A673 (cell line): ENCODE results near the gene EDIL3. TPM values are rescaled to one million over a fixed set of nuclear protein-coding genes. Genes with fewer than 3 reads are reported as not detected.

Experiments used
- BruUV-seq: library from RNA; stranded (reverse); fragments of 400-500 nt; replicated peaks from 2 replicates; lab custom pipeline; 2021; lab: Mats Ljungman, UMichigan
- CTCF ChIA-PET: fragments of 300-600 bp; sonication (Branson Sonifier 250); formaldehyde crosslinking; loops from one replicate; lab custom pipeline; 2022; ENCODE audit warnings: antibody characterized with exemption; lab: Charles Lee
- POLR2A ChIA-PET: fragments of 300-600 bp; sonication (Branson Sonifier 250); formaldehyde crosslinking; loops from one replicate; lab custom pipeline; 2022; ENCODE audit warnings: antibody characterized with exemption; ENCODE audit not compliant: low non-redundant PET; lab: Charles Lee
- DNase-seq: peaks from one replicate; pipeline ENCODE4 v3.0.0-alpha.2; 2015; ENCODE audit warnings: low spot score
- H3K27ac ChIP-seq: fragments of 200-600 bp; sonication (generic); 2 replicates; pipeline ENCODE4 v1.5.1; 2016; ENCODE audit warnings: mixed run types, low read depth, mild to moderate bottlenecking, mixed read lengths, antibody characterized with exemption, low read length; ENCODE audit not compliant: poor library complexity, severe bottlenecking
- H3K27me3 ChIP-seq: fragments of 200-600 bp; sonication (generic); replicated peaks from 2 replicates; pipeline ENCODE4 v1.6.1; 2017; ENCODE audit warnings: mixed run types, low read depth, mild to moderate bottlenecking, mixed read lengths, antibody characterized with exemption, low read length; ENCODE audit not compliant: insufficient read depth, poor library complexity
- H3K36me3 ChIP-seq: fragments of 200-600 bp; sonication (generic); 2 replicates; pipeline ENCODE4 v1.6.1; 2016; ENCODE audit warnings: mixed run types, mild to moderate bottlenecking, mixed read lengths, antibody characterized with exemption, low read length; ENCODE audit not compliant: insufficient read depth, poor library complexity, severe bottlenecking
- H3K4me1 ChIP-seq: fragments of 200-600 bp; sonication (generic); 2 replicates; pipeline ENCODE4 v1.6.1; 2017; ENCODE audit warnings: mixed run types, mild to moderate bottlenecking, mixed read lengths, antibody characterized with exemption, low read length; ENCODE audit not compliant: insufficient read depth, poor library complexity, severe bottlenecking
- H3K4me3 ChIP-seq: fragments of 200-600 bp; sonication (generic); 2 replicates; pipeline ENCODE4 v1.5.1; 2016; ENCODE audit warnings: low read depth, mixed run types, mild to moderate bottlenecking, mixed read lengths, low read length; ENCODE audit not compliant: poor library complexity, severe bottlenecking
- H3K9me3 ChIP-seq: fragments of 200-600 bp; sonication (generic); 2 replicates; pipeline ENCODE4 v1.6.1; 2016; ENCODE audit warnings: mixed run types, low read depth, mild to moderate bottlenecking, mixed read lengths, antibody characterized with exemption, low read length; ENCODE audit not compliant: poor library complexity, severe bottlenecking
- CTCF ChIP-seq: fragments of 300-800, 200-600 bp; sonication (generic); conservative IDR thresholded peaks from 2 replicates; pipeline ENCODE4 v1.5.1; 2017; ENCODE audit warnings: low read depth, mild to moderate bottlenecking, antibody characterized with exemption, low read length, moderate library complexity, mixed read lengths
- EZH2 ChIP-seq: fragments of 200-600 bp; sonication (generic); IDR thresholded peaks from 2 replicates; pipeline ENCODE4 v1.6.1; 2017; ENCODE audit warnings: borderline replicate concordance, low read depth, mild to moderate bottlenecking, mixed read lengths, antibody characterized with exemption, low read length; ENCODE audit not compliant: poor library complexity, severe bottlenecking
- intact Hi-C: fragments of 100-400 bp; cut with micrococcal nuclease; formaldehyde crosslinking; loops from one replicate; pipeline ENCODE4 v1.10.0; 2022; ENCODE audit not compliant: unreplicated experiment
- total RNA-seq: library from RNA; stranded (reverse); gene quantifications from 2 replicates; pipeline ENCODE4 v1.2.3, GENCODE V29; 2021

EDIL3 gene
- total RNA-seq, 1 experiment from 2014 or later: 4.6 TPM

- Histone ChIP-seq H3K27ac (no peak overlapping the region), H3K36me3 (no peaks in the 10 kb centered on the region), H3K9me3 (no peaks in the 10 kb centered on the region), H3K27me3 (no peaks in the 10 kb centered on the region), H3K4me1 (no peaks in the 10 kb centered on the region), H3K4me3 (no peak overlapping the region)
- DNase-seq: no peak
- no TSS peak for BruUV-seq
- POLR2A ChIA-PET: no interaction called here
- intact Hi-C loops: no loop called here
- CTCF ChIA-PET: no interaction called here
- no peak for TF ChIP-seq EZH2
Measured at GRCh38 chr5:83946516-83946915, 438.2 kb downstream of the EDIL3 start.

GRCh38 chr5:83942155-83942554 lies 442.5 kb downstream of the EDIL3 start:
- no TSS peak for BruUV-seq
- H3K4me1 ChIP-seq: no peaks in the 10 kb centered on the region
- no peak overlapping the region for H3K27ac ChIP-seq
- DNase-seq: no peak
- no peaks in the 10 kb centered on the region for H3K36me3 ChIP-seq
- ChIA-PET POLR2A (no interaction called here), CTCF (no interaction called here)
- H3K4me3 ChIP-seq: no peak overlapping the region
- no peaks in the 10 kb centered on the region for H3K9me3 ChIP-seq
- TF ChIP-seq EZH2: no peak
- no peak for TF ChIP-seq CTCF
- no peaks in the 10 kb centered on the region for H3K27me3 ChIP-seq
- intact Hi-C loops: no loop called here

- Histone ChIP-seq H3K27ac (no peak overlapping the region), H3K36me3 (no peaks in the 10 kb centered on the region), H3K9me3 (no peaks in the 10 kb centered on the region), H3K4me3 (no peak overlapping the region), H3K27me3 (no peaks in the 10 kb centered on the region), H3K4me1 (no peaks in the 10 kb centered on the region)
- ChIA-PET POLR2A (no interaction called here), CTCF (no interaction called here)
- DNase-seq: no peak
- BruUV-seq: no TSS peak
- TF ChIP-seq EZH2 (no peak), CTCF (no peak)
- intact Hi-C loops: no loop called here
Measured at GRCh38 chr5:83937837-83938236, 446.8 kb downstream of the EDIL3 start.

GRCh38 chr5:83931969-83932368 lies 452.7 kb downstream of the EDIL3 start:
- POLR2A ChIA-PET: interaction anchor here (0.5 kb wide), 1 partner anchor 1445 kb away, joined by 4 read pairs; no protein-coding TSS in a partner anchor
- intact Hi-C loops: no loop called here

More at GRCh38 chr5:83931969-83932368, 452.7 kb downstream of the EDIL3 start:
- no peak for DNase-seq
- BruUV-seq: no TSS peak
- Histone ChIP-seq H3K4me3 (no peak overlapping the region), H3K4me1 (no peaks in the 10 kb centered on the region), H3K9me3 (no peaks in the 10 kb centered on the region), H3K27me3 (no peaks in the 10 kb centered on the region), H3K36me3 (no peaks in the 10 kb centered on the region), H3K27ac (no peak overlapping the region)
- CTCF ChIA-PET: no interaction called here
- TF ChIP-seq CTCF (no peak), EZH2 (no peak)
